Natural killer cell treated with Interleukin-12 subunit alpha and Interleukin-12 subunit beta and Interleukin-15 and Interleukin-18, amount 100 ng/mL, for 72 hours (primary cell): Measurements from ENCODE around the gene TEX48. TPM values are rescaled to one million over a fixed set of nuclear protein-coding genes. Genes with fewer than 3 reads are reported as not detected.

Experiments
- ATAC-seq, 2 donors: fragments of 150-1000 bp; cut with Tn5 transposase in 1 of 2; sonication (Bioruptor Pico), chemical (Tn5 transposase) in 1 of 2; 2 replicates each; pipeline ENCODE4 v1.10.0; 2021
- DNase-seq: peaks from one replicate; pipeline ENCODE4 v3.0.0; 2022; ENCODE audit warnings: low spot score
- H3K27ac Mint-ChIP-seq, 2 donors: 1 replicate in 1 of 2; 2 replicates in 1 of 2; pipeline ENCODE4 v1.8.0; 2022; ENCODE audit warnings: mixed read lengths in 2 of 2, mild to moderate bottlenecking in 1 of 2, moderate library complexity in 1 of 2
- H3K27me3 Mint-ChIP-seq, 2 donors: 1 replicate in 1 of 2; 2 replicates in 1 of 2; pipeline ENCODE4 v1.8.0; 2022; ENCODE audit warnings: mixed read lengths in 2 of 2
- H3K36me3 Mint-ChIP-seq: one replicate; pipeline ENCODE4 v1.8.0; 2022; ENCODE audit warnings: mixed read lengths
- H3K4me1 Mint-ChIP-seq, 2 donors: 1 replicate in 1 of 2; 2 replicates in 1 of 2; pipeline ENCODE4 v1.8.0; 2022; ENCODE audit warnings: low read depth in 2 of 2, mixed read lengths in 2 of 2, mild to moderate bottlenecking in 1 of 2
- H3K4me3 Mint-ChIP-seq: one replicate; pipeline ENCODE4 v1.8.0; 2022; ENCODE audit warnings: mixed read lengths
- H3K9me3 Mint-ChIP-seq: 2 replicates; pipeline ENCODE4 v1.8.0; 2022; ENCODE audit warnings: mixed read lengths
- total RNA-seq, 2 donors: library from RNA; stranded (reverse); gene quantifications; one replicate each; pipeline ENCODE4 v1.2.3, GENCODE V29; 2022

TEX48 gene
- total RNA-seq, 2 donors from 2014 or later: not detected

DNA sequence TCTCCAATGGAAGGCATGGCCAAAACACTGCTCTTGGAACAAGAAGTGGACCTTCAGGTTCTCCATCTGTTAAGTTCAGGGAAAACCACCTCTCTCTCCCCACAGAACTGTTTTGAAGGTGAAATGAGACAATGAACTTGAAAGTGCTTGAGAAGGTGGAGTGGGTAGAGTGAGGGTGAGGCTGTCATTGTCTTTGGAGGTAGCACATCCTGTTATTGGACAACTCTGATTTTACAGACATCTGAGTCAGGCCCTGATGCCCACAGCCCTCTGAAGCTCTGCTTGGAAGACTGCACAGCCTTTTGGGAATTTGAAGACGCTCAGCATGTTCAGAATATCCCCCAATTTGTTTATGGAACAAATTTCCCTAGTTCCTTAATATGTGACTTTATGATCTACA lies 27.6 kb upstream of the TEX48 start:
- H3K4me1 Mint-ChIP-seq: peaks cover 13 to 40% of the 10 kb centered on the region in 2 donors
- H3K27me3 Mint-ChIP-seq: peaks cover 0 to 21% of the 10 kb centered on the region in 2 donors
- no peaks in the 10 kb centered on the region for H3K9me3 Mint-ChIP-seq
- no peak overlapping the region for H3K27ac Mint-ChIP-seq
- no peak for DNase-seq
- peaks cover 4% of the 10 kb centered on the region for H3K36me3 Mint-ChIP-seq
- peak in 1 of 2 donors; percentile 63 for ATAC-seq
- H3K4me3 Mint-ChIP-seq: no peak overlapping the region

DNA sequence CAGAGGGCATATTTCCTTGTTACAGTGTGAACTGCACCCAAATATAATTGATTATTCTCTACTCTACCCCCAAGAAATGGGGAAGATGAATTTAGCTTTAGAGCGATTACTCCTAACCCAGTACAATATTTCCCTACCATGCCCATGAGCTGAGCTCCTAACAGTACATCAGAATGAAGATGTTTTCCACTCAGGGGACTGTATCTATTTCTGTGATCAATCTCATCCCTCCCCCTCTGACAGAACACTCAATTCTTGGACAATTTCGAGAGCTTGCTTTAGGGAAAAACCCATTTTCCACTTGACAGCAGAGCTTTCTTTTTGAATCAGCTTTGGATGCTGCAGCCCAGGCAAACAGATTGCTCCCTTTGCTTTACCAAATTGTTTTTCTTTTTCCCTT lies 24.7 kb upstream of the TEX48 start:
- DNase-seq (no peak), ATAC-seq (peak in 1 of 2 donors; percentile 45)
- Mint-ChIP-seq H3K27me3 (peaks cover 0 to 21% of the 10 kb centered on the region in 2 donors), H3K9me3 (no peaks in the 10 kb centered on the region), H3K4me3 (peak overlapping the region; percentile 44), H3K27ac (peak overlapping the region; percentile 41 to 45), H3K4me1 (peaks cover 13 to 39% of the 10 kb centered on the region in 2 donors), H3K36me3 (peaks cover 4% of the 10 kb centered on the region)

DNA sequence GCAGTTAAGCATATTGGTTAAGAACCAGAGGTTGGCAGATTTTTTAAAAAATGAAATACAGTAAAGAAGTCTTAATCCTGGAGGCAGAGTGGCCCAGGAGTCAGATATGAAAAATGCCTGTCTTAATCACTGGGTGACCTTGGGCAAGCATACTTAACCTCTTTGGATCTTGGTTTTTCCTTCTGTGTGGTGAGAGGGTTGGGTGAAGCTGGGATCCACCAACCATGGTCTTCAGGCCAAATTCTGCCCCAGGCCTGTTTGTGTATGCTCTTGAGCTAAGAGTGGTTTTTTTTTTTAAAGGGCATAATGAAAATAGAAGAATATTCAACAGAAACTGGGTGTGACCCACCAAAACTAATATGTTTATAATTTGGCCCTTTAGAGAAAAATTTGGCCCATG lies 20.0 kb upstream of the TEX48 start:
- no peak overlapping the region for H3K4me3 Mint-ChIP-seq
- peaks cover 30 to 57% of the 10 kb centered on the region in 2 donors for H3K4me1 Mint-ChIP-seq

DNA sequence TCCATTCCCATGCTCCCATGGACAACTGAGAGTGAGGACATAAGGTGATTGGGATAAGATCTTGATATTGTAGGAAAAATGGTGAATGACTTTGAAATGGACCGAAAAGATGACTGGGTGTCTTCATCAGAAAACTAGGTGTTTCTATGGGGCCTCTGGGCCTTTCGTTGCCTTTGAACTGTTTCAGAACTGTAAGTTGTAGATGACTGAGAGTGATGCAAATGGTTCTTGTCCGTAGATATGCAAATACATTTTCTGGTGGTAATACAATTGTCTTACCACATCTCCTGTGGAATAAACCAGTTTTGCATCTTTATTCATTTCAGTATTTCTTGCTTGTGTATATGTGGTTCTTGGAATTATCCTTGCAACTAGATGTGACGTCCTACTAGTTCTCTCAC lies 16.0 kb upstream of the TEX48 start:
- peaks cover 7% of the 10 kb centered on the region for H3K36me3 Mint-ChIP-seq
- H3K27me3 Mint-ChIP-seq: peaks cover 0 to 2% of the 10 kb centered on the region in 2 donors
- no peak for DNase-seq
- no peaks in the 10 kb centered on the region for H3K9me3 Mint-ChIP-seq
- peak overlapping the region; percentile 91 to 100 for H3K27ac Mint-ChIP-seq
- H3K4me1 Mint-ChIP-seq: peaks cover 42 to 77% of the 10 kb centered on the region in 2 donors
- peak; percentile 68 to 72 for ATAC-seq
- H3K4me3 Mint-ChIP-seq: peak overlapping the region; percentile 90

More for the DNA sequence above, 20.0 kb upstream of the TEX48 start:
- DNase-seq (no peak), ATAC-seq (no peak)
- Mint-ChIP-seq H3K27me3 (peaks cover 0 to 3% of the 10 kb centered on the region in 2 donors), H3K36me3 (peaks cover 7% of the 10 kb centered on the region), H3K9me3 (no peaks in the 10 kb centered on the region), H3K27ac (peak overlapping the region; percentile 78 to 100)

DNA sequence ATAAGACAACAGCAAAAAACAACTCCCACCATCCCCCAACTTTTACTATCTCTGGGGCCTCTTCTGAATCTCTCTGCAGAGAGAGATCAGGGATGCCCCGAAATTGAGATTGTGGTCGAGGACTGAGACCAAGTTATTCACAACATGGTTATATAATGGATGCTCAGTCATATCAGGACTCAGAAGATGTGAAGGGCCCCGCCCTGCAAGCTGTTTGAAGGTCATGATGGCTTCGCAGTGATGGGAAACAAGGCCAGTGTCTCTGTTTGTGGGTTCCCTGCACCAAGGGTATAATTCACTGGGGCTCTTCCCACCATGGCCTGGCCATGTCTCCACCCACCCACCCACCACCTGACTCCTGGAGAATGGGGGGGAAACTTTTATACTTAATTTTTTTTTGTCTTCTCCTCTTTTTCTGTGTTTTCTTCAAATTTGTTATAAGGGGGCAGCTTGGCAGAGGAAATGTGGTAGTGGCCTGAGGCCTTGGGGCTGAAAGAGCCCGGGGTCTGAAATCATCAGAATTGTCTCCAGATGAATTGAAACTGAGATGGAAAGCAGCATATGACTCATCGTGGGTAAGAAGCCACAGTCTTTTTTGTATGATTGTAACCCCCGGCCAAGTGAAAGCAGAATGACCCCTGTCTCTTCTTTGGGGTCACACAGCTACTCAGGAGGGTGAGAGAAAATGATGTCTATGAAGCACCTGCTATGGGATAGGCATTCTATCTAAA lies 15.0 kb upstream of the TEX48 start:
- H3K27me3 Mint-ChIP-seq: peaks cover 0 to 2% of the 10 kb centered on the region in 2 donors
- peaks cover 44 to 85% of the 10 kb centered on the region in 2 donors for H3K4me1 Mint-ChIP-seq
- peak; percentile 82 for DNase-seq
- peak; percentile 79 to 81 for ATAC-seq
- peak overlapping the region; percentile 91 to 100 for H3K27ac Mint-ChIP-seq
- no peaks in the 10 kb centered on the region for H3K9me3 Mint-ChIP-seq
- peaks cover 7% of the 10 kb centered on the region for H3K36me3 Mint-ChIP-seq
- peak overlapping the region; percentile 90 for H3K4me3 Mint-ChIP-seq

DNA sequence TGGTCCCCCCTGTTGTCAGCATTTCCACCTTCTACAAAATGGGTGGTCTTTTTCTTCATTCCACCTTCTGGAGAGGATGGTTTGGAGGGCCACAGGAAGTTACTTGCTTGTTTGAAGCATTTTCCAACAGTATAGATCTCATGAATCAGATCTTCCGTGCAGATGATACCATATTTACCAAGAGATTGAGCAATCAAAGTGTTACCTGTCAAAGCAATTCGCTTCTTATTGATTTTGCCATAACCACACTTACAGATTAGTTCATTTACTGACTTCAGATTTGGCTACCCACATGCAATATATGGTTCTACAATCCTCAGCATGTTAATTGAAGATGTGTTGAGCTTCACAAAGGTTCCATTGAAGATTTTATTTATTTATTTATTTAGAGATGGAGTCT lies 14.0 kb upstream of the TEX48 start:
- DNase-seq (no peak), ATAC-seq (no peak)
- peaks cover 7% of the 10 kb centered on the region for H3K36me3 Mint-ChIP-seq
- peaks cover 0 to 2% of the 10 kb centered on the region in 2 donors for H3K27me3 Mint-ChIP-seq
- no peaks in the 10 kb centered on the region for H3K9me3 Mint-ChIP-seq
- H3K27ac Mint-ChIP-seq: peak overlapping the region; percentile 91 to 100
- peak overlapping the region; percentile 50 for H3K4me3 Mint-ChIP-seq
- peaks cover 53 to 87% of the 10 kb centered on the region in 2 donors for H3K4me1 Mint-ChIP-seq

DNA sequence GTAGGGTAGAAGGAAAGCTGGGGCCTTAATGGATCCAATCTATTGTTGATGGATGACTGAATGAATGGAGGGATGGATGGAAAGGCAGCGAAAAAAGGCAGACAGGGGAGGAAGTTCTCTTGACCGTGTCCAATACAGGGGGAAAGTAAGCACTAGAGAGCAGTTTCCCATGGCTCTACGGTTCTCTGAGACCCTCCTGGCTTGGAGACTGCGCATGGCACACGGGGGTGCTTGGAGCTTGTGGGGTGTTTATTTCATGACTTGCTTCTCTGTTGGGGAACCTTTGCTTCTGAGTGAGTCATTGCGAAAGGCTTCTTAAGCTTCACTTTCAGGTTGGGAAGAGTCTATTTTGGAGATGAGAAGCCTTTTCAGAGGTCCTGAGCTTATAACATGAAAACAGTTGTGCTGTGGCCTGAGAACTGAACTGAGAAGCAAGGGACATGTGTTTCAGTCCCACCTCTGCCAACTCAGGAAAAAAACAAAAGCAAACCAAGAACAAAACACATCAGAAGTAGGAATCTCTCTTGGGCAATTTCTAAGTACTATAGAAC lies 12.8 kb upstream of the TEX48 start:
- Mint-ChIP-seq H3K4me3 (peak overlapping the region; percentile 71), H3K36me3 (peaks cover 11% of the 10 kb centered on the region), H3K27me3 (peaks cover 0 to 2% of the 10 kb centered on the region in 2 donors), H3K27ac (peak overlapping the region; percentile 90 to 100), H3K4me1 (peaks cover 57 to 87% of the 10 kb centered on the region in 2 donors), H3K9me3 (no peaks in the 10 kb centered on the region)
- ATAC-seq (peak; percentile 1 to 2), DNase-seq (no peak)

DNA sequence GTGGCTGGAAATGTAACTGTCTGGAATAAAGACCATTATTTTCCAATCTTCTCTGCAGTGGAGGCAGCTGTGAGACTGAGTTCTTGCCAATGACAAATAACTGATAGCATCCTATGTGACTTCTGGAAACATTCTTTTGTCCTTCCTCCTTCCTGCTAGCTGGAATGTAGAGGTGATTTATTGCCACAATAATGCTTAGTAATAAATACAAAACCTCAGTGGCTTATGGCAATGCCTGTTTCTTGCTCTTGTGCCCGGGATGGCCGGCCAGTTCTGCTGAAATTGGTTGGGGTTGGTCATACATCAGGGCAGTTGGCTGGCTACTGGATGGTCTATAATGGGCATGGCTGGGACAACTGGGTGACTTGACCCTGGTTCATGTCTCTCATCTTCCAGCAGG lies 12.2 kb upstream of the TEX48 start:
- peak overlapping the region; percentile 90 to 100 for H3K27ac Mint-ChIP-seq
- peak overlapping the region; percentile 71 for H3K4me3 Mint-ChIP-seq
- peaks cover 53 to 87% of the 10 kb centered on the region in 2 donors for H3K4me1 Mint-ChIP-seq
- peaks cover 7% of the 10 kb centered on the region for H3K36me3 Mint-ChIP-seq
- H3K9me3 Mint-ChIP-seq: no peaks in the 10 kb centered on the region
- H3K27me3 Mint-ChIP-seq: no peaks in the 10 kb centered on the region
- no peak for DNase-seq
- ATAC-seq: no peak

DNA sequence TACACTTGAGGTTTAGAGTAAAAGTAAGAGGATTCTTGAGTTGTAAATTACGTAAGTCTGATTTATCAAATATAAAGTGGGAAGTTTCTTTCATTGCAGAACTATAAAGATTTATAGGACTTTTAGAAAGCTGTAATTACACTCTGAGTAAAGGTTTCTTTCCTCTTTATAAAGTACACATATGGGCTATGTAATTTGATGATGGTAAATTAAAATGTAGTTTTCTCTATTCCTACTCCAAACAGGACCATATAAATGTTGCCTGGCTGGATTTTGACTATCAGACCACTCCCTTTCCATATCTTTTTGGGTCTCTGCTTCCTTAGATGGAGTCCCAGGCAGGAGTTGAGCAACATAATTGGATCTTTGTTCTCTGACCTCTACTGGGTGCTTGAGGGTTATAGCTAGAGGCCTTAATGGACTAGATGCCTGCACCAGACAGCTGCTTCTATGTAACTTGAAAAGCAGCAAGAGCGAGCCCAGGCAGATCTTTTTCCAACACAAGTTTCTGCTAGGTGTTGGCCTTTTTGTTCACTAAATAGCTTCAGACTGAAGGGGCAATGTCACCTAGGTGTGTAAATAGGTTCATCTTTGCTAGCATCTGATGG lies 11.4 kb upstream of the TEX48 start:
- Mint-ChIP-seq H3K27me3 (no peaks in the 10 kb centered on the region), H3K4me3 (no peak overlapping the region), H3K4me1 (peaks cover 54 to 87% of the 10 kb centered on the region in 2 donors), H3K36me3 (peaks cover 12% of the 10 kb centered on the region), H3K9me3 (no peaks in the 10 kb centered on the region), H3K27ac (peak overlapping the region; percentile 90 to 100)
- DNase-seq (no peak), ATAC-seq (no peak)

DNA sequence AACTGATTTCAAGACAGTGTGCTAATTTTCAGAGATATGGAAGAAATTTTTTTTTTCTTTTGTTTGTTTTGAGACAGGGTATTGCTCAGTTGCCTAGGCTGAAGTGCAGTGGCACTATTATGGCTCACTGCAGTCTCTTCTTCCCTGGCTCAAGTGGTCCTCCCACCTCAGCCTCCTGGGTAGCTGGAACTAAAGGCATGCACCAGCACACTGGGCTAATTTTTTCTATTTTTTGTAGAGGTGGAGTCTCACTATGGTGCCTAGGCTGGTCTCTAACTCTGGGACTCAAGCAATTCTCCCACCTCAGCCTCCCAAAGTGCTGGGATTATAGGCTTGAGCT lies 9.9 kb upstream of the TEX48 start:
- peaks cover 44 to 83% of the 10 kb centered on the region in 2 donors for H3K4me1 Mint-ChIP-seq
- H3K27ac Mint-ChIP-seq: peak overlapping the region; percentile 90 to 100
- peak overlapping the region; percentile 77 for H3K4me3 Mint-ChIP-seq
- DNase-seq: no peak
- H3K36me3 Mint-ChIP-seq: peaks cover 14% of the 10 kb centered on the region
- no peaks in the 10 kb centered on the region for H3K27me3 Mint-ChIP-seq
- H3K9me3 Mint-ChIP-seq: no peaks in the 10 kb centered on the region
- no peak for ATAC-seq

DNA sequence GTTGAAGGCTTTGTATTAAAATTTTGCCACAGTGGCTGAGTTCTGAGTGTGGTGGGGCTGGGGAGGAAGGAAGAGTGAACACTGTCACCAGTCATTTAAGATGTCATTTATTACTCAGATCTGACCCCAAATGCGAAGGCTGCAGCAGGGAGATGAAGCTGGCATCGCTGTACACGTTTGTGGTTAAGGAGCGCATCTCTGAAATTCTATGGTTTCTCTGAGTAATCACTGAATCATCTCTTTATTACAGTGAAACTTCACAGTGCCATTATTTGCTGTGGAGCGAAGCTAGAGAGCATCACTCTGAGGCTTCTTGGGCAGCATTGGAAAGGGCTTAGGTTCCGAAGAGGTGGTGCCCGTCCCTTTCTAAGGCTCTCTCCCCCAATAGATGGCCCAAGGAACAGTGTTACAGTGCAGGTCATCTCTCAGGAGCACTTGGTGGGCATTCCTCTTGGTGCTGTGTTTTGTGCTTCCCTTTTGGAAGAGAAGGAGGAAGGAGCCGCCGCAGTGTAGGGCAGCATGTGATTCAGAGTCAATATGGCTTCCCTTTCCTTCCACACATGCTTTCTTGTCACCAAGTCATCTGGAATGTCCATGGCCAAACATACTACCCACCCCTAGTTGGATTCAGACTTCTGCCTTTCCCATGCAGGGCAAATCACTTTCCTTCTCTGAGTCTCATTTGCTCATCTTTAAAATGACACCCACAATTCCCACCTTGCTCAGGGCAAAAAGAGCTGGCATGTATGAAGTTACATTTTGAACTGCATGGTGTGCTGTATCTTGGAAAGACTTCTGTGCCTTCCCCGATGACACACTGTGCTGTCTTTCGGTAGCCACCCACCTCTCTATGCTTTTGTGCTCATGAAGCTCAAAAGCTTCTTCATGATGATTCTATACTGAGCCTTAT lies 9.3 kb upstream of the TEX48 start:
- ATAC-seq (peak; percentile 93 to 94), DNase-seq (peak; percentile 80)
- Mint-ChIP-seq H3K4me1 (peaks cover 47 to 83% of the 10 kb centered on the region in 2 donors), H3K27me3 (no peaks in the 10 kb centered on the region), H3K27ac (peak overlapping the region; percentile 90 to 100), H3K36me3 (peaks cover 20% of the 10 kb centered on the region), H3K4me3 (peak overlapping the region; percentile 77), H3K9me3 (no peaks in the 10 kb centered on the region)

DNA sequence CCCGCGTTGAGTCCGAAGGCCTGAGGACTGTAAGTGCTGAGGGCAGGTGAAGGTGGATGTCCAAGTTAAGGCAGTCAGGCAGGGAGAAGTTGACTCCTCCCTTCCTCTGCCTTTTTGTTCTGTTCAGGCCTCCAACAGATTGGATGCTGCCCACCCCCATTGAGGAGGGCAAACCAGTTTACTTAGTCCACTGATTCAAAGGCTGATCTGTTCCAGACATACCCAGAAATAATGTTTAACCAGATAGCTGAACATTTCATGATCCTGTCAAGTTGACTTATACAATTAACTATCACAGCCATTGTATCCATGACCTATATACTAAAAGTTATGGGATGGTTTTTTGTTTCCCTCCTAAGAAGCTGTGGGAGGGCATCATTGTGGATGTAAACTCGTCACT lies 8.3 kb upstream of the TEX48 start:
- Mint-ChIP-seq H3K4me3 (peak overlapping the region; percentile 77), H3K4me1 (peaks cover 47 to 90% of the 10 kb centered on the region in 2 donors), H3K27ac (peak overlapping the region; percentile 90 to 100), H3K36me3 (peaks cover 26% of the 10 kb centered on the region), H3K9me3 (no peaks in the 10 kb centered on the region), H3K27me3 (no peaks in the 10 kb centered on the region)
- DNase-seq (no peak), ATAC-seq (no peak)

DNA sequence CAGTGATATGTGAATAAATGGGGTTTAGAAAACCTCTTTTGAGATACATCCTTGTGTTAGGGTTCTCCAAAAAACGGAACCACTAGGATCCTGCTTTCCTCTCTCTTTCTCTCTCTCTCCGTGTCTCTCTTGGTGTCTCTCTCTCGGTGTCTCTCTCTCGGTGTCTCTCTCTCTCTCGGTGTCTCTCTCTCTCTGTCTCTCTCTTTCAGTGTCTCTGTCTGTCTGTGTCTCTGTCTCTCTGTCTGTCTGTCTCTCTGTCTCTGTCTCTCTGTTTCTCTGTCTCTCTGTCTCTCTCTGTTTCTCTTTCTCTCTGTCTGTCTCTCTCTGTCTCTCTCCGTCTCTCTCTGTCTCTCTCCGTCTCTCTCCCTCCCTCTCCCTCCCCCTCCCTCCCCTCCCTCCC lies 7.8 kb upstream of the TEX48 start:
- Mint-ChIP-seq H3K36me3 (peaks cover 26% of the 10 kb centered on the region), H3K27ac (peak overlapping the region; percentile 90 to 100), H3K4me1 (peaks cover 45 to 87% of the 10 kb centered on the region in 2 donors), H3K9me3 (no peaks in the 10 kb centered on the region), H3K27me3 (no peaks in the 10 kb centered on the region), H3K4me3 (peak overlapping the region; percentile 77)
- no peak for ATAC-seq
- DNase-seq: no peak
